Fibroblast of mammary gland (primary cell): ENCODE results near the gene SEMA7A.

Experiments used
- DNase-seq: peaks from one replicate; pipeline ENCODE4 v3.0.0-alpha.2; 2010; ENCODE audit warnings: low read depth
- H3K4me3 ChIP-seq: 2 replicates; pipeline ENCODE4 v1.5.1; 2011; ENCODE audit warnings: low read depth, mild to moderate bottlenecking, low read length, moderate library complexity; ENCODE audit not compliant: control insufficient read depth
- TF ChIP-seq, protein P1 (sequence below): conservative IDR thresholded peaks from 2 replicates; pipeline ENCODE4 v1.5.1; 2011; ENCODE audit warnings: low read depth, low read length, inconsistent platforms; ENCODE audit not compliant: control insufficient read depth, insufficient read depth

SEMA7A gene

GRCh38 chr15:74373731-74374647 lies 59.8 kb downstream of the SEMA7A start:
- peak; percentile 70 for DNase-seq
- TF ChIP-seq, protein P1, sequence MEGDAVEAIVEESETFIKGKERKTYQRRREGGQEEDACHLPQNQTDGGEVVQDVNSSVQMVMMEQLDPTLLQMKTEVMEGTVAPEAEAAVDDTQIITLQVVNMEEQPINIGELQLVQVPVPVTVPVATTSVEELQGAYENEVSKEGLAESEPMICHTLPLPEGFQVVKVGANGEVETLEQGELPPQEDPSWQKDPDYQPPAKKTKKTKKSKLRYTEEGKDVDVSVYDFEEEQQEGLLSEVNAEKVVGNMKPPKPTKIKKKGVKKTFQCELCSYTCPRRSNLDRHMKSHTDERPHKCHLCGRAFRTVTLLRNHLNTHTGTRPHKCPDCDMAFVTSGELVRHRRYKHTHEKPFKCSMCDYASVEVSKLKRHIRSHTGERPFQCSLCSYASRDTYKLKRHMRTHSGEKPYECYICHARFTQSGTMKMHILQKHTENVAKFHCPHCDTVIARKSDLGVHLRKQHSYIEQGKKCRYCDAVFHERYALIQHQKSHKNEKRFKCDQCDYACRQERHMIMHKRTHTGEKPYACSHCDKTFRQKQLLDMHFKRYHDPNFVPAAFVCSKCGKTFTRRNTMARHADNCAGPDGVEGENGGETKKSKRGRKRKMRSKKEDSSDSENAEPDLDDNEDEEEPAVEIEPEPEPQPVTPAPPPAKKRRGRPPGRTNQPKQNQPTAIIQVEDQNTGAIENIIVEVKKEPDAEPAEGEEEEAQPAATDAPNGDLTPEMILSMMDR, result peak; percentile 78
- peak overlapping the region; percentile 64 for H3K4me3 ChIP-seq

- DNase-seq, result no peak
- TF ChIP-seq, protein P1, result no peak
- H3K4me3 ChIP-seq, result no peak overlapping the region
Observed at GRCh38 chr15:74373056-74373650, 60.6 kb downstream of the SEMA7A start.

GRCh38 chr15:74370471-74370870 lies 63.3 kb downstream of the SEMA7A start:
- TF ChIP-seq, protein P1, result no peak
- no peak for DNase-seq
- H3K4me3 ChIP-seq, result no peak overlapping the region

- DNase-seq, result no peak
- H3K4me3 ChIP-seq, result no peak overlapping the region
- TF ChIP-seq, protein P1, result no peak
Observed at GRCh38 chr15:74369756-74370155, 64.0 kb downstream of the SEMA7A start.

DNA sequence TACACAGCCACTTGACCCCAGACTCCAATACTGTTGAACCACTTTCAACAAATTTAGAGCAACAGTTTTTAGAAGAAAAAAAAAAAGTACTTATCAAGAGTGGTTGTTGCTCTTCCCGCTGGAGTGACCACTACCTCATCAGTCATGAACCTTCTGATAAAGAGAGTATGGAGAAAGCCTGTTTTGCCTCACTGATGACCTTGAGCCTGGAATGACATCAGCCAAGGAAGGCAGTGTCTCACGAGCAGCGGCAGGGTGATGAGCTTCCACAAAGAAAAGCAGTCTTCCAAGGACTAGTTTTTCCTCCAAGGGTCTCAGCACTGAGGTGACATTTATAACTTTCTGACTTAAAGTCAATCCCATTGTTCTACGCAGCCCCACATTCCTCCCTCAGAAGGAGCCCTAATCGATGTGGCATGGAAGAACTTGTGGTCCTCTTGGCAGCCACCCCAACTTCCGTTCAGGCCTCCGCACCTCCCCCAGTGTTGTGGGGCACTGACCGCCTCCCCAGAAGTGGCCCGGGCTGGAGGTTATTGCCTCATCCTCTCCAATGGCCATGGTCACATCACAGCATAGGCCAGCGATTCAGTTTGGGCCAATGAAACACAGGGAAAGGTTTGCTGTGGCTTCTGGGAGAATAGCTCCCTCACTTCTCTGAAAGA lies 64.5 kb downstream of the SEMA7A start:
- DNase-seq, result no peak
- TF ChIP-seq, protein P1, result no peak
- H3K4me3 ChIP-seq, result no peak overlapping the region

DNA sequence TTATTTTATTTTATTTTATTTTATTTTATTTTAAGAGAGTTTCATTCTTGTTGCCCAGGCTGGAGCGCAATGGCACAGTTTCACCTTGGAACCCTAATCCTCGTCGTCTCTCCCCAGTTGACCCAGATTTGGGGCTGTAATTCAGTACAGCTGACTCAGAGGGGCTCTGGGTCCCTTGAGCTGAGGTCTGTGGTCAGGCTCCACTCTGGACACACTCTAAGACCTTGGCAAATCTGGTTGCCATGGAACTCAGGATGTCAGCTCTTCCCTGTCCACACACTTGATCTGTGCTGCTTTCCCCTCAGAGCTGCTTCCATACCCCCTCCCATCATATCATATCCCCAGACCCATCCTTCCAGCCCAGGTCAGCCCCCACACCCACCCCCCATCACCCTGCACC lies 65.6 kb downstream of the SEMA7A start:
- H3K4me3 ChIP-seq, result no peak overlapping the region
- TF ChIP-seq, protein P1, result no peak
- no peak for DNase-seq
